Activated CD4-positive, alpha-beta T cell treated with anti-CD3 and anti-CD28 coated beads for 48 hours (primary cell): Measurements from ENCODE around the gene GNAI2.
"Not testable (repeated sequence)": the region's sequence is repeated elsewhere in the genome, so short reads cannot be mapped to it uniquely, and the experiment has no call there.

Experiments
- DNase-seq: peaks from one replicate; pipeline ENCODE4 v3.0.0-alpha.2; 2020

The GNAI2 gene

DNA sequence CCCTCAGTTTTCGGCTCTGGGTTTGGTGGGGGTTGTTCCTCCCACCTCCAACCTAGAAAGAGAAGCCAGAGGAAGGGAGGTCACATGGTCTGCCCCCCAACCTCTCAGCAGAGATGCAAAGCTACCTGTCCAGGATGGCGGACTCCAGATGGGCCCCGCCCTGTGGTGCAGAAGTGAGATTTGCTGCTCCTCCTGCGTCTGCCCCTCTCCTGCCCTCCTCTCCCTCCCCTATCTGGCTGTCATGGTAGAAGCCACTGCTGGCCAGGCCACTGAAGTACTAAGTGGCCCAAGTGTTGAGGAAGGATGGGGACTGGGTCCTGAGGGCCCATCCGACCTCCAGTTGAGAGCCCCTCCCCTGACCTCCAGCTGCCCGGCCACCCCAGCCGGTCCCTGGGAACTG lies 30.8 kb downstream of the GNAI2 start:
- no peak for DNase-seq

DNA sequence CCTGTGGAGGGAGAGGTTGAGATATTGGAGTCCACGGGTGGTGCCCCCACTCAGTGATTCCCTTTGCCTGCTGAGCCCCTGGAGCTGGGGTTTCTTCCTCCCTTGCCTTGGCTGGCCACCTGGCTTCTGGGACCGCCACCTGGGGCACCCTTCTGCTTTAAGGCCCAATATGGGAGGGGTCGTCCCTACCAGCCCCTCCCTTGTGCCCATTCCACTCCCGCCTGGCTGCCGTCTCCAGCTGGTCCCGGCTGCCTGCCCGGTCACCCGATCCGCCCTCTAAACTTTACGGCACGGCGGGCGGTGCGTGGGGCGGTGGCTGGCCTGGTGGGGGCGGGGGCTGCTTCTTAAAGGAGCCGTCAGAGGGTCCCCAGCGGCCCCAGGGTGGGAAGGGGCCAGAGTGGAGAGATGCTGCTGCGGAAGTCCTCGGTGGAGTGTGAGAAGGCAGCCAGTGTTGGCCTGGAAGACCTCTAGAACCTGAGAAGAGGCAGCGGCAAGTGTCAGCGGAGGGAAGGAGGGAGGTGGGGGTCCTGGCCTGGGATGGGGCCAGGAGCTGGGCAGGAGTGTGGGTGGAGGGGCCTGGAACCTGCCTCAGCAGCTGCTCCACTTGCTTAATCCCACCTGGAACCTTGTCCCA lies 31.4 kb downstream of the GNAI2 start:
- DNase-seq: no peak

DNA sequence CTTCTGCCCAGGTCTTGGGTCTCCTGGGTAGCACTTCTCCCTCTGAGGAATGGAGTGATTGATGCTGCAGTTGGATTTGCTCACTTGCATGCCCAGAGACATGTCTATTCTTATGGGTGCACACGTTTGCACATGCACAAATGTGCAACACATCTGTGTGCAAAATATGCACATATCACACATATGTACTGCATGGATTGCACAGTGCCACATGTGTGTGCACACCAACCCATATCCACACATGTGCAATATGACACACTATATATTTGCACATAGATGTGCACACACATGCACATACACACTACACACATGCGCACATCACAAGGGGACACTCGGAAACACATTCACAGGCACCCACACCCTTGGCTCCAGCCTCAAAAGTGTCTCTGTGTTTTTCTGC lies 32.3 kb downstream of the GNAI2 start:
- DNase-seq: no peak

GRCh38 chr3:50268703-50269451 lies 32.9 kb downstream of the GNAI2 start, which contains the start of gene SEMA3B:
Gene SEMA3B, plus strand, starts transcription at chr3:50269147. Its CDS starts 94 bp downstream, at chr3:50269241.
- DNase-seq: no peak

DNA sequence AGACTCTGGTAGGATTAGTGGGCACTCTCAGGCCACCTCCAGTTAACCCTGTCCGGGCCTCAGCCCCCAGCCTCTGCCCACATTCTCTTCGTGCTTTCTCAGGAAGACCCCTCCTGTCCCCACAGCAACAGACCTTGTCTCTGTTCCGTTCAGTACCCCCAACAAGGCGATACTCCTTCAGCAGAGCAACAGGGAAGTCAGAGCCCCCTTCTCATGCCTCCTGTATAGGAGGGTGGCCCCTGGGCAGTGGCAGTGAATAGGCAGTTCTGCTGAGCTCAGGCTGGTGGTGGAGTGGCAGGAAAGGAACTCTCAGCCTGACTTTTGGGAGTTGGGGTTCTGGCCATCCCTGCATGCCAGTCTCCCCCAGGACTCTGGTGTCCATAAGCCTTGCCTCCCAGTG lies 33.5 kb downstream of the GNAI2 start:
- no peak for DNase-seq

DNA sequence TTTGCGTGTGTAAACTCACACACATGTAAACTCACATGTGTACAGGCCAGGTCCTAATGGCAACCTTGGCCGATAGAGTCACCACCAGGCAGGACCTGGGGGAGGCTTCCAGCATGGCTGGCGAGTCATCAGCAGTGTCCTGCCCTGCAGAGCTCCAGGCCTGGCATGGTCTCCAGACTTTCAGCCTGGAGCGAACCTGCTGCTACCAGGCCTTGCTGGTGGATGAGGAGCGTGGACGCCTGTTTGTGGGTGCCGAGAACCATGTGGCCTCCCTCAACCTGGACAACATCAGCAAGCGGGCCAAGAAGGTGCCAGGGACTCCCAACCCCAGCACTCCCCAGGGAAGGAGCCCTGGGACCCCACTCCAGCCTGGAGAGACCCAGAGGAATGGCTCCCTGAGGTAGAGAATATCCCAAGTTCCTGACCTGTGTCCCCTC lies 34.0 kb downstream of the GNAI2 start:
- DNase-seq: no peak

GRCh38 chr3:50270422-50271224 lies 34.6 kb downstream of the GNAI2 start:
- DNase-seq: no peak

DNA sequence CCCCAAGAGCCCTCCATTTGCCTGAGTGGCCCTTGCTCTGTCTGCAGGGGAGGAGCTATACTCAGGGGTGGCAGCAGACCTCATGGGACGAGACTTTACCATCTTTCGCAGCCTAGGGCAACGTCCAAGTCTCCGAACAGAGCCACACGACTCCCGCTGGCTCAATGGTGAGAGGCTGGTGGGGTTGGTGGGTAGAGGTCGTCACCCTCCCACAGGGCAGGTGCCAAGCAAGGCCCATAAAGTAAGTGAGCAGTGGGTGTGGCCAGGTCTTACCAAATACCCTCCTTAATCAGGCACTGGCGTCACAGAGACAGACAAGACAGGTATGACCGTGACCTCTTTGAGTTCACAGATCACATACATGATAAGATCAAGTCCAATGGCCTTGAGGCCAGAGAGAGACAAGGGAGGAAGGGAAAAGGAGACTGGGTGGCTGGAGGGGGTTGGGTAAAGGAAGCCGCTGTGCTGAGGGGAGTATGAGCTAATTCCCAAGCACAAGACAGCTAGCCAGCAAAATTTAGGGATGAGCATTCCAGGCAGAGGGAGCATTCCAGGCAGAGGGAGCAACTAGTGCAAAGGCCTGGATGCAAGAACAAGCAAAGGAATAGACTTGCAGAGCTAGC lies 35.4 kb downstream of the GNAI2 start:
- DNase-seq: no peak

DNA sequence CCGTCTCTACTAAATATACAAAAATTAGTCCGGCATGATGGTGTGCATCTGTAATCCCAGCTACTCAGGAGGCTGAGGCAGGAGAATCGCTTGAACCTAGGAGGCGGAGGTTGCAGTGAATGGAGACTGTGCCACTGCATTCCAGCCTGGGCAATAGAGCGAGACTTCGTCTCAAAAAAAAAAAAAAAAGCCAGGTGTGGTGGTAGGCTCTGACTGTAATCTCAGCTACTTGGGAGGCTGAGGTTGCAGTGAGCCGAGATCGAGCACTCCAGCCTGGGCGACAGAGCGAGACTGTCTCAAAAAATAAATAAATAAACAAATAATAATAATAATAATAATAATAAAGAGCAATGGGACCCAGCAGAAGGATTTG lies 36.5 kb downstream of the GNAI2 start:
- DNase-seq: not testable (repeated sequence)

GRCh38 chr3:50272911-50273688 lies 37.1 kb downstream of the GNAI2 start:
- peak; percentile 94 for DNase-seq

- no peak for DNase-seq
Measured at GRCh38 chr3:50273689-50274065, 37.7 kb downstream of the GNAI2 start.

- DNase-seq: peak; percentile 87
Measured at GRCh38 chr3:50274371-50275104, 38.5 kb downstream of the GNAI2 start.

- no peak for DNase-seq
Measured at GRCh38 chr3:50275141-50275995, 39.4 kb downstream of the GNAI2 start.

DNA sequence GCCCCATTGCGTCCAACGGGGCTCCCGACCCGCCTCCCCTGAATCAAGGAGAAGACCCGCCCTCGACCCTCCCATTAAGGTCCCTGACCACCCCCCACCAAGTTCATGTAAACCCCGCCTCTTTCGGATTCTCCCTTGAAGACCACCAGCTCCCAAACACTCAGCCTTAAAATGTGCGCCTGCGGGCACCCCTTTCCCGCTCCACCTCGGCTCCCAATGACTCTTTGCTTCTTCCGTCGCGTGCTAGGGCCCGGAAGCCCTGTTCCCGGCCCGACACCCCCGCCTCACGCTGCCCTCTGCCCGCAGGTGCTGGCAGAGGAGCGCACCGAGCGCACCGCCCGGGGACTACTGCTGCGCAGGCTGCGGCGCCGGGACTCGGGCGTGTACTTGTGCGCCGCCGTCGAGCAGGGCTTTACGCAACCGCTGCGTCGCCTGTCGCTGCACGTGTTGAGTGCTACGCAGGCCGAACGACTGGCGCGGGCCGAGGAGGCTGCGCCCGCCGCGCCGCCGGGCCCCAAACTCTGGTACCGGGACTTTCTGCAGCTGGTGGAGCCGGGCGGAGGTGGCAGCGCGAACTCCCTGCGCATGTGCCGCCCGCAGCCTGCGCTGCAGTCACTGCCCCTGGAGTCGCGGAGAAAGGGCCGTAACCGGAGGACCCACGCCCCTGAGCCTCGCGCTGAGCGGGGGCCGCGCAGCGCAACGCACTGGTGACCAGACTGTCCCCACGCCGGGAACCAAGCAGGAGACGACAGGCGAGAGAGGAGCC lies 40.2 kb downstream of the GNAI2 start:
- peak; percentile 68 for DNase-seq

GRCh38 chr3:50276762-50277101 lies 40.7 kb downstream of the GNAI2 start:
- no peak for DNase-seq

DNA sequence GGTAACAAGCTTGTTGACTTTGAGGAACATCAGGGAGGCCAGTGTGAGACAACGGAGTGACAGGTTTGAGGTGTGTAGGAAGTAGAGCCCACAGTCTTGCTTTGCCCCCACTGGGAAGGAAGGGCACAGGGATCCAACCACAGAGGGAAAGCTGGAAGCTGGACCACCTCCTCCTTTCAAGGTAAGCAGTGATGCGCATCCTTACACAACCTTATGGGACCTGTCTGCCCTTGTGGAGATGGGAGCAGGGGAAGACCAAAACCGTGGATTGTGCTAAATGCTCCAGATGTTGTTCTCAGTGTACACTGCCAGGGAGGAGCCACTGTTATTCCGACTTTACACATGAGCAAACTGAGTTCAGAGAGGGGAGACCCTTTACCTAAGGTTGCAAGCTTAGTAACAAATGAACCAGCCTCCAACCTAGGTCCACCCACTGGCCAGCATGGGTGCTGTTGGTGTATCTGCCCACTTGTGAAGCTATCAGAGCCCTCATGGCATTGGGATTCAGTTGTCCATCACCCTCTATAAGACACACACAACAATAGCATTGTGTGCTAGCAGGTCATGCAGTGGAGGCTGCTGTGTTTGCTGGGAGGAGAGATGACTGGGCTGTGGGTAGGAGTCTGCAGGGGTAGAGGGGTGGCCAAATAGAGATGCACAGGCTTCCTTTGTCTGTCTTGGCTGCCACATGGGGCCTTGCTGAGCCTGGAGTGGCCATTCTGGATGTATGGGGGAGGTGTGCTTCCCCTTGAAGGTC lies 42.3 kb downstream of the GNAI2 start:
- no peak for DNase-seq

DNA sequence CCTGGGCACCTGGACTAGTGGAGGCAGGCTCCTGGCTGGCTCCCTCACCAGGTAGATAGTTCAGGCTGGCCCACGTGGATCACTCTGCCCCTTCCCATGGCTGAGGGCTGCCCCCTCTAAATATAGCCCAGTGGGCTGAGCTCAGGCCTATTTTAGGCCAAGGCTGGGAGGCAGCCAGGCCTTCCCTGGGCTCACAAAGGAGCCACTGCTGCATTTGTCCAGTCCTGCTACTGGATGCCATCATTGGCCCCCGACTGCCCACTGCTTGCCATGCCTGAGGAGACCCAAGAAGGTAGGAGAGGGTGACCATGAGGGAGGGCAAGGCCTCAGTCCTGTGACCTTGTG lies 42.8 kb downstream of the GNAI2 start, which contains the start of gene LSMEM2:
LSMEM2 (plus strand) TSS at position 208 of the 345 bp plus-strand sequence; CDS start at position 235, 27 bp downstream.
- no peak for DNase-seq

- DNase-seq: no peak
Measured at GRCh38 chr3:50279255-50280016, 43.4 kb downstream of the GNAI2 start.
